Brain microvascular endothelial cell (primary cell): ENCODE results near the gene PADI3.

Source experiments
- DNase-seq: peaks from one replicate; pipeline ENCODE4 v3.0.0-alpha.2; 2020
- H3K27ac ChIP-seq: fragments of 250-450 bp; sonication (Bioruptor Pico); 2 replicates; pipeline ENCODE4 v1.5.1; 2020; ENCODE audit warnings: mild to moderate bottlenecking, moderate library complexity
- H3K27me3 ChIP-seq: fragments of 250-450 bp; sonication (Bioruptor Pico); replicated peaks from 2 replicates; pipeline ENCODE4 v1.5.1; 2020; ENCODE audit warnings: mild to moderate bottlenecking
- H3K36me3 ChIP-seq: fragments of 250-450 bp; sonication (Bioruptor Pico); replicated peaks from 2 replicates; pipeline ENCODE4 v1.5.1; 2020; ENCODE audit warnings: mild to moderate bottlenecking
- H3K4me3 ChIP-seq: 2 replicates; pipeline ENCODE4 v1.5.1; 2011; ENCODE audit warnings: low read depth, mild to moderate bottlenecking, control low read depth, low read length, moderate library complexity
- in situ Hi-C: cut with HindIII; loops from 2 replicates; pipeline ENCODE4 v1.10.0; 2017; ENCODE audit warnings: low sequenced_read_pairs, low pct_ligation_motif_present
- TF ChIP-seq, protein P1 (sequence below): IDR thresholded peaks from 2 replicates; pipeline ENCODE4 v1.5.1; 2011; ENCODE audit warnings: low read depth, mild to moderate bottlenecking, moderate library complexity, low read length, control low read depth, inconsistent platforms; ENCODE audit errors: missing control alignments

PADI3 gene

DNA sequence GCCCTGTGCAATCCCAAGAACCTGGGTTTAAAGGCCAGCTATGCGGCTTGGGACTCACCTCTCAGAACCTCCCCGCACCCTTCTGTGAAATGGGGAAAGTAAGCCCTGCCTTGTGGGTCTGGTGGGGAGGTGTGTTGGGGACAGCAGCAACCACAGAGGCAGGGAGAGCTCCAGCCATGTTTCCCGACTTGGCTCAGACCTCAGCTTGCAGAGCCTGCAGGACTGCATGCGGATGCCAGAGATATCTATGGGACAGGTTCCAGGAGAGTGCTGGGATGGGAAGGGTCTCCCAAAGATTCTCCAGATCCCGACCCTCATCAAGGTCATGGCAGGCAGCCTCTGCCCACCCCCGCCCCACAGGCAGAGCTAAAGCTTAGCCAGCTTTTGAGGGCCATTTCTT lies 23.8 kb upstream of the PADI3 start:
- TF ChIP-seq, protein P1, sequence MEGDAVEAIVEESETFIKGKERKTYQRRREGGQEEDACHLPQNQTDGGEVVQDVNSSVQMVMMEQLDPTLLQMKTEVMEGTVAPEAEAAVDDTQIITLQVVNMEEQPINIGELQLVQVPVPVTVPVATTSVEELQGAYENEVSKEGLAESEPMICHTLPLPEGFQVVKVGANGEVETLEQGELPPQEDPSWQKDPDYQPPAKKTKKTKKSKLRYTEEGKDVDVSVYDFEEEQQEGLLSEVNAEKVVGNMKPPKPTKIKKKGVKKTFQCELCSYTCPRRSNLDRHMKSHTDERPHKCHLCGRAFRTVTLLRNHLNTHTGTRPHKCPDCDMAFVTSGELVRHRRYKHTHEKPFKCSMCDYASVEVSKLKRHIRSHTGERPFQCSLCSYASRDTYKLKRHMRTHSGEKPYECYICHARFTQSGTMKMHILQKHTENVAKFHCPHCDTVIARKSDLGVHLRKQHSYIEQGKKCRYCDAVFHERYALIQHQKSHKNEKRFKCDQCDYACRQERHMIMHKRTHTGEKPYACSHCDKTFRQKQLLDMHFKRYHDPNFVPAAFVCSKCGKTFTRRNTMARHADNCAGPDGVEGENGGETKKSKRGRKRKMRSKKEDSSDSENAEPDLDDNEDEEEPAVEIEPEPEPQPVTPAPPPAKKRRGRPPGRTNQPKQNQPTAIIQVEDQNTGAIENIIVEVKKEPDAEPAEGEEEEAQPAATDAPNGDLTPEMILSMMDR: no peak
- no peaks in the 10 kb centered on the region for H3K27me3 ChIP-seq
- H3K27ac ChIP-seq: no peak overlapping the region
- no peak overlapping the region for H3K4me3 ChIP-seq
- in situ Hi-C loops: no loop called here
- no peak for DNase-seq
- H3K36me3 ChIP-seq: no peaks in the 10 kb centered on the region

DNA sequence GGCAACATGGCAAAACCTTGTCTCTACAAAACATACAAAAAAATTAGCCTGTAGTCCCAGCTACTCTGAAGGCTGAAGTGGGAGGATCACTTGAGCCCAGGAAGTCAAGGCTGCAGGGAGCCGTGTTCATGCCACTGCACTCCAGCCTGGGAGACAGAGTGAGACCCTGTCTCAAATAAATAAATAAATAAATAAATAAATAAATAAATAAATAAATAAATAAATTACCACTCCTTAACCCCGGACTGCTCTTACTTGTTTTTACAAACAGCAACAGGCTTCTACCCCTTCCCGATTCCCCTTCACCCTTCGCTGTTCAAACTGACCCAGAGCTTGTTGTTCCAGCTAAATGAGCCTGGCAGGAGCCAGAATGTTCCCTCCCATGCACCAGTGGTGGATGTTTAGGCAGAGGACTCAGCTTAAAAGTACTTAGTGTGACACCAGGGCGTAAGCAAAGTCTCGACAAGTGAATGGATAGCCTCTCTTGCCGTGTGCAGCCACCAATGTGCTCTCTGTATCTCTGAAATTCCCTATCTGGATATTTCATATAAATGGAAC lies 21.5 kb upstream of the PADI3 start:
- H3K36me3 ChIP-seq: no peaks in the 10 kb centered on the region
- TF ChIP-seq, protein P1: no peak
- no peak for DNase-seq
- no peaks in the 10 kb centered on the region for H3K27me3 ChIP-seq
- no peak overlapping the region for H3K27ac ChIP-seq
- in situ Hi-C loops: no loop called here
- no peak overlapping the region for H3K4me3 ChIP-seq

DNA sequence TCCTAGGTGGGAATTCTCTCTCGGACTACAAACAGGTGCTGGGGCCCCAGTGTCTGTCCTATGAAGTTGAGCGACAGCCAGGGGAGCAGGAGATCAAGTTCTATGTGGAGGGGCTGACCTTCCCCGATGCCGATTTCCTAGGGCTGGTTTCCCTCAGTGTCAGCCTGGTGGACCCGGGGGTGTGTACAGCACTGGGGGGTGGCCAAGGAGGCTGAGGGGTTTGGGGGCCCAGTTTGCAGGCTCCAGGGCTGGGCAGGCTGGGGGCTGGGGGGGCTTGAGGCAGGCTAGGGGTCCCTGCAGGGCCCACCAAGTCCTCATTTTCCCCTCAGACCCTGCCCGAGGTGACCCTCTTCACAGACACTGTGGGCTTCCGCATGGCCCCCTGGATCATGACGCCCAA lies 20.3 kb upstream of the PADI3 start:
- H3K27me3 ChIP-seq: no peaks in the 10 kb centered on the region
- H3K4me3 ChIP-seq: no peak overlapping the region
- TF ChIP-seq, protein P1: no peak
- H3K27ac ChIP-seq: no peak overlapping the region
- no peak for DNase-seq
- in situ Hi-C loops: no loop called here
- no peaks in the 10 kb centered on the region for H3K36me3 ChIP-seq

DNA sequence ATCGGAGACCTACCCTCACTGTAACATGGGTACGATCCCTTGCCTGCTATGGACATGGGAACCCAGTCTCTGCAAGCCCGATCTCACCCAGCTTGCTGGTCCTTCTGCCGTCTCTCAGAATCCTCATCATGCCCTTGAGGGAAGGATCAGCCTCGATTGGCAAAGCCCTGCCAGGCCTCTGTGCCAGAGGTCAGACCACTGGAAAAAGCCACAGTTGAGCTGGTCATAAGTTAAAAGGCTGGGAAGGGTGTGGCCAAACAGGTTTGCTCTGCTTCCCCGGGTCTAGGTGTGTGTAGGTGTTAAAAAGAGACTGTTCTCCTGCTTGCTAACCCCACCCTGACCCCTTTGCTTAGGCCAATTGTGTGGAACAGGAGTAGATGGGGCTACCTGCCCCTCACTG lies 19.5 kb upstream of the PADI3 start:
- no peaks in the 10 kb centered on the region for H3K36me3 ChIP-seq
- DNase-seq: no peak
- TF ChIP-seq, protein P1: no peak
- H3K27me3 ChIP-seq: no peaks in the 10 kb centered on the region
- H3K4me3 ChIP-seq: no peak overlapping the region
- in situ Hi-C loops: no loop called here
- no peak overlapping the region for H3K27ac ChIP-seq

DNA sequence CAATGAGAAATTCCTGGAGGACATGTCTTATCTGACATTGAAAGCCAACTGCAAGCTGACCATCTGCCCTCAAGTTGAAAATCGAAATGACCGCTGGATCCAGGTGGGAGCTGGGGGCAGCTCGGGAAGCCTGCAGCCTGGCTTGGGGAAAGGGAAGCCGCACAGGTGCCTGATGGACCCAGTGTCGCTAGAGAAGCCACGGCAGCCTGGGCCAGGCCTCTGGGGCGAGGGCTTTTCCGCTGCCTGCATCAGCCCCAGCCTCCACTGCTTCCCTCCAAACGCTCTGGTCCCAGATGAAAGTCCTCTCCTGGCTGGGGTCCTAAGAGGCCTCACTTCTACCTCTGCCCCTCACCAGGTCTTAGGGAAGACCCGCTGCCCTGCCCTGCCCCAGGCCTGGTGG lies 18.8 kb upstream of the PADI3 start:
- no peak for DNase-seq
- Histone ChIP-seq H3K36me3 (no peaks in the 10 kb centered on the region), H3K27me3 (no peaks in the 10 kb centered on the region), H3K27ac (no peak overlapping the region), H3K4me3 (no peak overlapping the region)
- TF ChIP-seq, protein P1: no peak
- in situ Hi-C loops: no loop called here

DNA sequence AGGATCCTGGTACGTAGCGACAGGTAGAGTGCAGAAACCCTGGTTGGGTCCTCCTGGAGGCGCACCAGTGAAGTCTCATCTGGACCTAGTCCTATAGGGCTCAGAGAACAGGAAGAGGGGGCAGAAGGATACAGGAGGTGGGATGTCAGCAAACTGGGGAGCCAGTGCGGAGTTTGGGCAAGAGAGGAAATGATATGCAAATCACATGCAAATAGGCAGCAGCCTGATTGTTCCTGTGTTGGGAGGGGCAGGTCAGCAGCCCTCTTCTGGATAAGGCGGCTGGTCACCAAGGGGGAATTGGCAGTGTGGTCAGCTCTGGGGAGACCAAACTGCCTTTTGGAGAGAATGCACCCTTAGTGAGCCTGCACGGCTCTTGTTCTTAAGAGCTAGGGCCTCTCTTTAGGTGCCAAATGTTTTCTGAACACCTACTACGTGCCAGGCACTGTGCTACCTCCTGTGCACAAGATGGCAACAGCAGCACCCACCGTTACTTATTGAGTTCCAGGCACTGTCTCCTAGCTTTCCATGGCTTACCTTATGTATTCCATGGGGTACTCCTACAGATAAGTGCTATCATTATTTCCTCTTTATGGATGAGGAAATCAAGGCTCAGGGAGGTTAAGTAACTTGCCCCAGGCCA lies 18.1 kb upstream of the PADI3 start:
- Histone ChIP-seq H3K27me3 (no peaks in the 10 kb centered on the region), H3K36me3 (no peaks in the 10 kb centered on the region), H3K27ac (no peak overlapping the region), H3K4me3 (no peak overlapping the region)
- in situ Hi-C loops: no loop called here
- TF ChIP-seq, protein P1: no peak
- DNase-seq: no peak
